ENCODE measurements around the gene RAB10. TPM values are rescaled to one million over a fixed set of nuclear protein-coding genes. Genes with fewer than 3 reads are reported as not detected.

RAB10 gene
- total and polyA plus RNA-seq, 2 of the 4 experiments (the other 2 are of a cell fraction): 30.1 to 77.1 TPM

DNA sequence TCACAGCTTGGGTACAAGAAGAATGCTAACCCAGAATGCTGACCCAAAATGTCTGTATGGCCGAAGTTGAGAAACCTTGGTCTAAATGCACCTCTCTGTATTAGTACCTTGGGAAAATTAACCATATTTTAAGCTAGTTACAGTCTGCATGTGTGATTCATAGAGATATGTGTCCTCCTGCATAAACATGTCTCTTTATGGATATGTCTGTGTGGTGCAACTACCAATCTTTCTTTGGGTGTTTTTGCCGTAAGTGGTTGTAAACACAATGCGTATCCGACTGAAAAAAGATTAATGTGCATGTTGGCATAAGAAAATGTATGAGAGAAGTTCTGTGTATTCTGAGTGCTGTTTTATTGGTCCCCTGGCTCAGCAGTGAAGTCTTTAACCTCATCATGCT lies 84.8 kb downstream of the RAB10 start:
- dilution Hi-C loops (cut with HindIII; ENCODE audit: low sequenced_read_pairs, unreplicated experiment): no loop called here
- WGBS, 2 experiments (ENCODE audit: extremely low coverage in 2 of 2, insufficient read length in 1 of 2): 83% methylated on average over 2 of the region's 4 CpGs; no CpG with 5 or more reads in 1 of the 2 experiments
- no TSS peak for BruUV-seq (replicated peaks)

More for the DNA sequence above, 84.8 kb downstream of the RAB10 start:
- ATAC-seq (ENCODE audit: low read depth) (no peak), DNase-seq (peak; percentile 6)
- H4K91ac ChIP-seq (ENCODE audit: insufficient read depth, low read depth, low read length): no peak overlapping the region
- no peak overlapping the region for H3K4me2 ChIP-seq (ENCODE audit: low read depth, low read length)
- peaks cover 30 to 56% of the 10 kb centered on the region in 2 experiments for H3K79me1 ChIP-seq (ENCODE audit: low read depth in 1 of 2, low read length in 2 of 2)
- no peak overlapping the region for H3K4ac ChIP-seq (ENCODE audit: low read depth, low read length)
- no peak overlapping the region for H2BK5ac ChIP-seq (ENCODE audit: low read depth, low read length, poor library complexity, severe bottlenecking)
- H2BK120ac ChIP-seq (ENCODE audit: low read depth, low read length): no peak overlapping the region
- CTCF ChIA-PET: interaction anchor here (0.6 to 0.9 kb wide), 2 partner anchors 48 to 59 kb away, joined by 3 to 4 read pairs; no protein-coding TSS in a partner anchor
- no peak for TF ChIP-seq CHD1 (IDR thresholded peaks at IDR 0.05; ENCODE audit: low read depth, low read length)
- no peak for TF ChIP-seq BHLHE40 (IDR thresholded peaks at IDR 0.05; ENCODE audit: low read depth, low read length)
- TF ChIP-seq NFE2L2 (IDR thresholded peaks at IDR 0.05; ENCODE audit: low read depth, low read length): no peak
- no peak for TF ChIP-seq RCOR1 (IDR thresholded peaks at IDR 0.05; ENCODE audit: insufficient replicate concordance, low read length)
- TF ChIP-seq RFX5 (IDR thresholded peaks at IDR 0.05; ENCODE audit: low read depth, low read length): no peak
- no peak for TF ChIP-seq FOS (IDR thresholded peaks at IDR 0.05; ENCODE audit: low read depth, low read length)
- TF ChIP-seq MXI1 (IDR thresholded peaks at IDR 0.05; ENCODE audit: borderline replicate concordance, low read depth, low read length): no peak
- no peak for TF ChIP-seq CTCF (conservative IDR thresholded peaks at IDR 0.05; ENCODE audit: low read depth, low read length)
- no peak for TF ChIP-seq SMC3 (IDR thresholded peaks at IDR 0.05; ENCODE audit: low read depth, low read length)
- no peaks in the 10 kb centered on the region for H3K27me3 ChIP-seq (ENCODE audit: control insufficient read depth, insufficient read depth, low read length)
- no peak overlapping the region for H2AK9ac ChIP-seq (replicated peaks; ENCODE audit: low read depth, low read length, poor library complexity)
- H2AFZ ChIP-seq (replicated peaks; ENCODE audit: low read length, poor library complexity): no peak overlapping the region
- H3K18ac ChIP-seq (ENCODE audit: low read depth, low read length): no peak overlapping the region
- no peaks in the 10 kb centered on the region for H3K4me1 ChIP-seq (ENCODE audit: control insufficient read depth, insufficient read depth, low read length)
- no peak overlapping the region for H2BK20ac ChIP-seq (ENCODE audit: low read depth, low read length)
- no peak overlapping the region for H3K4me3 ChIP-seq (ENCODE audit: insufficient read depth, low read depth, low read length)
- no peaks in the 10 kb centered on the region for H3K36me3 ChIP-seq (ENCODE audit: control insufficient read depth, insufficient read depth, low read length)
- H3K9me1 ChIP-seq (ENCODE audit: insufficient read depth, low read length): peaks cover 8% of the 10 kb centered on the region; the same call in 1 of the 2 replicates
- H3K14ac ChIP-seq (replicated peaks; ENCODE audit: low read depth, low read length): no peak overlapping the region
- no peak overlapping the region for H2AK5ac ChIP-seq (ENCODE audit: low read depth, low read length)
- peaks cover 40% of the 10 kb centered on the region for H4K20me1 ChIP-seq (ENCODE audit: insufficient read depth, low read length)
- in situ Hi-C loops (cut with MboI; ENCODE audit: low sequenced_read_pairs) (no loop called here), intact Hi-C loops (cut with micrococcal nuclease) (no loop called here)
- POLR2A ChIA-PET (ENCODE audit: unreplicated experiment): no interaction called here
- H4K8ac ChIP-seq (ENCODE audit: low read depth in 2 of 2, low read length in 2 of 2): no peak overlapping the region
- no peak overlapping the region for H3K56ac ChIP-seq (ENCODE audit: extremely low read depth, insufficient read depth, low read length)
- H3K23ac ChIP-seq (ENCODE audit: low read depth, low read length): no peak overlapping the region
- no peak overlapping the region for H2BK15ac ChIP-seq (ENCODE audit: low read depth, low read length)
- H3K9ac ChIP-seq (ENCODE audit: low read depth, low read length): no peak overlapping the region
- no peaks in the 10 kb centered on the region for H3K9me3 ChIP-seq (ENCODE audit: control insufficient read depth, insufficient read depth, low read length)
- H3K27ac ChIP-seq (ENCODE audit: insufficient read depth, low read length): no peak overlapping the region
- no peak overlapping the region for H4K5ac ChIP-seq (ENCODE audit: low read depth, low read length)
